ENCODE measurements around the gene TMBIM1.

DNA sequence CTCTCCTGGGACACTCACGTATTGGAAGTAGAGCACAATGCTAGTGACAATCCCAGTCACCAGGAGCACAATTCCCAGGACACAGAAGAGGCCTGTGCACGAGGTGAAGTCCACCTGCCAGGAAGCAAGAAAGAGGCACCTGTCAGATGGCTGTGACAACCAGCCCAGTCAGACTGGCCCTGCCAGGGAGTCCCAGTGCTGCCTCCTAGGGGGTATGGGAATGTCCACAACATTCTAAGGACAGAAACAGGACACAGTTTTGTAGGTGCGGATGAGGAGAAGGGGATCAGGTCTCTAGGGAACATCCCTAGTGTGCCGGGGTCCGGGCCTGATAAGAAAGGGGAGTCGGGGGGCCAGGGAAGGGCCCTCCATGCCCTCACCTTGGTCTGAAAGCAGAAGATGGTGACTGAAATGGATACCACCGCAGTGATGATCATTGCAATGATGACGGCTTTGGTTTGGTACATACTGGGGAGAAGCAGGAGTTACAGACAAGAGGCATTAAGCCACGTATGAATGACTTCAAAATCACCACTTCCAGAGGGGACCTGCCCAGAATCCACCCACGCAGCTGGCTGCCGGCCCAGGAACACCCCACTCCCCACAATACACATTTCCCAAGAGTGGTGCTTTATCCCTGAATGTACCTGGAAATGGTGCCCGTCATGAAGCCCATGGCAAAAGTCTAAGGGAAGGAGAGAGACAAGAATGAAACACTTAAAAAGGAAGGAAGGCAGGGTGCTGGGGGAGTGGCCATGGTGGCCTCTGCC, 15.1 kb downstream of the TMBIM1 start:
- TF ChIP-seq, protein P1, sequence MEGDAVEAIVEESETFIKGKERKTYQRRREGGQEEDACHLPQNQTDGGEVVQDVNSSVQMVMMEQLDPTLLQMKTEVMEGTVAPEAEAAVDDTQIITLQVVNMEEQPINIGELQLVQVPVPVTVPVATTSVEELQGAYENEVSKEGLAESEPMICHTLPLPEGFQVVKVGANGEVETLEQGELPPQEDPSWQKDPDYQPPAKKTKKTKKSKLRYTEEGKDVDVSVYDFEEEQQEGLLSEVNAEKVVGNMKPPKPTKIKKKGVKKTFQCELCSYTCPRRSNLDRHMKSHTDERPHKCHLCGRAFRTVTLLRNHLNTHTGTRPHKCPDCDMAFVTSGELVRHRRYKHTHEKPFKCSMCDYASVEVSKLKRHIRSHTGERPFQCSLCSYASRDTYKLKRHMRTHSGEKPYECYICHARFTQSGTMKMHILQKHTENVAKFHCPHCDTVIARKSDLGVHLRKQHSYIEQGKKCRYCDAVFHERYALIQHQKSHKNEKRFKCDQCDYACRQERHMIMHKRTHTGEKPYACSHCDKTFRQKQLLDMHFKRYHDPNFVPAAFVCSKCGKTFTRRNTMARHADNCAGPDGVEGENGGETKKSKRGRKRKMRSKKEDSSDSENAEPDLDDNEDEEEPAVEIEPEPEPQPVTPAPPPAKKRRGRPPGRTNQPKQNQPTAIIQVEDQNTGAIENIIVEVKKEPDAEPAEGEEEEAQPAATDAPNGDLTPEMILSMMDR (IDR thresholded peaks at IDR 0.05): no peak
- TF ChIP-seq ZNF138 (CRISPR knock-in tag; conservative IDR thresholded peaks at IDR 0.05): no peak
- TF ChIP-seq ZNF512 (CRISPR knock-in tag; IDR thresholded peaks at IDR 0.05; ENCODE audit: borderline replicate concordance): no peak

Measured in WTC11 (cell line).